ENCODE measurements around the gene CD63.

DNA sequence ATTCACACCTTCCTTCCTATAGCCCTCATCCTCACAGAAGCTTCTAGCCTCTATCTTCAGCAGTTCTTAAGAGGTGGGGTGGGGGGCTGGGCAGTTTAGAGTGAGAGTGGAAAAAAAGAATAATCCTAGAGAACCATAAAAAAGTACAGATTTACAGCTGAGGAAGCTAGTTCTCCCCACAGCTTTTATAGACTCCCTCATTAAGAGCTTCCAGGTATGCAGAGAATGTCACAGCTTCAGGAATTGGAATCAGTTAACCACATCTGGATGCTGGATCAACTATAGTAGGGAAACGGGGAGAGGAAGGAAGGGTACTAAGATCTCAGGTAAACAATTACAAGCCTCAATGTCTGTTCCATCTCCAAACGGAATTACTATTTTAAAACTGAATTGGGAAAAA lies 26.4 kb upstream of the CD63 start:
- TF ChIP-seq, protein P1, sequence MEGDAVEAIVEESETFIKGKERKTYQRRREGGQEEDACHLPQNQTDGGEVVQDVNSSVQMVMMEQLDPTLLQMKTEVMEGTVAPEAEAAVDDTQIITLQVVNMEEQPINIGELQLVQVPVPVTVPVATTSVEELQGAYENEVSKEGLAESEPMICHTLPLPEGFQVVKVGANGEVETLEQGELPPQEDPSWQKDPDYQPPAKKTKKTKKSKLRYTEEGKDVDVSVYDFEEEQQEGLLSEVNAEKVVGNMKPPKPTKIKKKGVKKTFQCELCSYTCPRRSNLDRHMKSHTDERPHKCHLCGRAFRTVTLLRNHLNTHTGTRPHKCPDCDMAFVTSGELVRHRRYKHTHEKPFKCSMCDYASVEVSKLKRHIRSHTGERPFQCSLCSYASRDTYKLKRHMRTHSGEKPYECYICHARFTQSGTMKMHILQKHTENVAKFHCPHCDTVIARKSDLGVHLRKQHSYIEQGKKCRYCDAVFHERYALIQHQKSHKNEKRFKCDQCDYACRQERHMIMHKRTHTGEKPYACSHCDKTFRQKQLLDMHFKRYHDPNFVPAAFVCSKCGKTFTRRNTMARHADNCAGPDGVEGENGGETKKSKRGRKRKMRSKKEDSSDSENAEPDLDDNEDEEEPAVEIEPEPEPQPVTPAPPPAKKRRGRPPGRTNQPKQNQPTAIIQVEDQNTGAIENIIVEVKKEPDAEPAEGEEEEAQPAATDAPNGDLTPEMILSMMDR (IDR thresholded peaks at IDR 0.05), result no peak
- no peak for TF ChIP-seq POLR2A (IDR thresholded peaks at IDR 0.05)
